IgD-negative memory B cell (primary cell): ENCODE measurements around the gene CTSL. TPM values are rescaled to one million over a fixed set of nuclear protein-coding genes. Genes with fewer than 3 reads are reported as not detected.
"Not testable (repeated sequence)": the region's sequence is repeated elsewhere in the genome, so short reads cannot be mapped to it uniquely, and the experiment has no call there.

Experiments used
- H3K27ac Mint-ChIP-seq, 3 donors: one replicate each; pipeline ENCODE4 v1.8.0; 2020 to 2022; ENCODE audit warnings: mild to moderate bottlenecking in 3 of 3, mixed read lengths in 3 of 3, moderate library complexity in 1 of 3
- H3K27me3 Mint-ChIP-seq: one replicate; pipeline ENCODE4 v1.8.0; 2021; ENCODE audit warnings: mixed read lengths
- H3K36me3 Mint-ChIP-seq: one replicate; pipeline ENCODE4 v1.8.0; 2020; ENCODE audit warnings: mild to moderate bottlenecking, mixed read lengths
- H3K4me1 Mint-ChIP-seq, 3 donors: one replicate each; pipeline ENCODE4 v1.8.0; 2020 to 2022; ENCODE audit warnings: mixed read lengths in 3 of 3, mild to moderate bottlenecking in 1 of 3
- H3K4me3 Mint-ChIP-seq, 4 donors: one replicate each; pipeline ENCODE4 v1.8.0; 2020 to 2022; ENCODE audit warnings: mild to moderate bottlenecking in 4 of 4, mixed read lengths in 4 of 4, moderate library complexity in 3 of 4
- H3K9me3 Mint-ChIP-seq, 3 donors: one replicate each; pipeline ENCODE4 v1.8.0; 2020 to 2021; ENCODE audit warnings: mixed read lengths in 3 of 3, mild to moderate bottlenecking in 1 of 3
- polyA plus RNA-seq: library from polyadenylated mRNA; unstranded; fragments of 300-500 nt; fragmentation: Illumina TruSeq; gene quantifications from one replicate; pipeline ENCODE4 v1.2.3, GENCODE V29; 2021

Gene CTSL
- polyA plus RNA-seq, 1 donor from 2014 or later = 1.4 TPM

- H3K27ac Mint-ChIP-seq = no peak overlapping the region
- H3K4me1 Mint-ChIP-seq = no peaks in the 10 kb centered on the region
- peaks cover 0 to 5% (median 2%) of the 10 kb centered on the region in 3 donors for H3K9me3 Mint-ChIP-seq
- H3K4me3 Mint-ChIP-seq = no peak overlapping the region
- no peaks in the 10 kb centered on the region for H3K36me3 Mint-ChIP-seq
- H3K27me3 Mint-ChIP-seq = peaks cover 4% of the 10 kb centered on the region
Measured at GRCh38 chr9:87749335-87750035, 23.6 kb downstream of the CTSL start.

GRCh38 chr9:87750726-87751125 is 24.8 kb downstream of the CTSL start:
- no peak overlapping the region for H3K27ac Mint-ChIP-seq
- peaks cover 1 to 5% (median 3%) of the 10 kb centered on the region in 3 donors for H3K9me3 Mint-ChIP-seq
- no peak overlapping the region for H3K4me3 Mint-ChIP-seq
- H3K4me1 Mint-ChIP-seq = no peaks in the 10 kb centered on the region
- no peaks in the 10 kb centered on the region for H3K36me3 Mint-ChIP-seq
- H3K27me3 Mint-ChIP-seq = peaks cover 4% of the 10 kb centered on the region

DNA sequence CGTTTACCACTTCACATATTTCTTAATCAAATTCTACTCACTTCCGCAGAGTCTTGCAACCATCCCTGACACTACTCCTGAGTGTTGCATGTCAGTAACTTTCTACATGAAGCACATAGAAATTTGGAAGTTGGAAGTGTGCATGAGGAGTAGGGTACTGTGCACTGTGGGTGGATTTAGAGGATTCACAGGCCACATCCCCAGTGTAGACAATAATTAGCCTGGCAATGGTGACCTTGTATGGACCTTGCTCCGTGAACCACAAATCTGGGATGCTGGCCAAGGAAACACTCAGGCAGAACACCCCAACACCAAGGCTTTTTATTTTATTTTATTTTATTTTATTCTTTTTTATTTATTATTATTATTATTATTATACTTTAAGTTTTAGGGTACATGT is 25.5 kb downstream of the CTSL start:
- Mint-ChIP-seq H3K36me3 (no peaks in the 10 kb centered on the region), H3K9me3 (peaks cover 1 to 5% (median 3%) of the 10 kb centered on the region in 3 donors), H3K4me3 (no peak overlapping the region), H3K27ac (no peak overlapping the region), H3K4me1 (no peaks in the 10 kb centered on the region), H3K27me3 (peaks cover 4% of the 10 kb centered on the region)

- Mint-ChIP-seq H3K9me3 (peaks cover 1 to 5% (median 3%) of the 10 kb centered on the region in 3 donors), H3K27ac (no peak overlapping the region), H3K36me3 (no peaks in the 10 kb centered on the region), H3K4me3 (no peak overlapping the region), H3K4me1 (no peaks in the 10 kb centered on the region), H3K27me3 (peaks cover 2% of the 10 kb centered on the region)
Measured at GRCh38 chr9:87751868-87752267, 25.9 kb downstream of the CTSL start.

DNA sequence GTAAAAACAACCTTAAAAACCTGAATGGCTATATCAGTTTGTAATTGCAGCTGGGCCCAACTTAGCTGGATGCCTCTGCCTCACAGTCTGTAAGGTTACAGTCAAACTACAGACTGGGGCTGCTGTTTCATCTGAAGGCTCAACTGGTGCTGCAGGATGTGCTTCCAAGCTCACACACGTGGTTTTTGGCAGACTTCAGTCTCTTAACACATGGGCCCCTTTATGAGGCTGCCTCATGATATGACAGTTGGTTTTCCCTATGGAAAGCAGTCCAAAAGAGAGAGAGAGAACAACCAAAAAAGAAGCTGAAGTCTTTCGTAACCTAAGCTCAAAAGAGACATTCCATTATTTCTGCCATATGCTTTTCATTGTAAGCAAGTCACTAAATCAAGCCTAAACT is 27.4 kb downstream of the CTSL start:
- H3K36me3 Mint-ChIP-seq = no peaks in the 10 kb centered on the region
- H3K9me3 Mint-ChIP-seq = peaks cover 1 to 5% (median 3%) of the 10 kb centered on the region in 3 donors
- no peak overlapping the region for H3K27ac Mint-ChIP-seq
- no peak overlapping the region for H3K4me3 Mint-ChIP-seq
- peaks cover 2% of the 10 kb centered on the region for H3K27me3 Mint-ChIP-seq
- no peaks in the 10 kb centered on the region for H3K4me1 Mint-ChIP-seq

GRCh38 chr9:87758330-87758729 is 32.4 kb downstream of the CTSL start:
- H3K27ac Mint-ChIP-seq, H3K4me3 Mint-ChIP-seq, H3K36me3 Mint-ChIP-seq, H3K9me3 Mint-ChIP-seq, H3K27me3 Mint-ChIP-seq, H3K4me1 Mint-ChIP-seq: not testable (repeated sequence)

GRCh38 chr9:87759980-87760379 is 34.1 kb downstream of the CTSL start:
- not testable (repeated sequence) for H3K36me3 Mint-ChIP-seq, H3K27me3 Mint-ChIP-seq, H3K4me3 Mint-ChIP-seq, H3K9me3 Mint-ChIP-seq, H3K27ac Mint-ChIP-seq, H3K4me1 Mint-ChIP-seq

DNA sequence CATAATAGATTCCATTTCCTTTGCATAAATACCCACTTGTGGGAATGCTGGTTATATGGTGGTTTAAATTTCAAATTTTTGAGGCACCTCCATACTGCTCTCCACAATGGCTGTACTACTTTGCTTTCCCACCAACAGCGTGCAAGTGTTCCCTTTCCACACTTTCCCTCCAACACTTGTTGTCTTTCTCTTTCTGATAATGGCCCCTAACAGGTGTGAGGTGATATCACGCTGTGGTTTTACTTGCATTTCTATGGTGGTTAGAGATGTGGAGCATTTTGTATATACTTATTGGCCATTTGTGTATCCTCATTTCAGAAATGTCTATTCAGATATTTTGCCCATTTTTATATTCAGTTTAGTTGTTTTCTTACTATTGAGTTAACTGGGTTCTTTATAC is 34.6 kb downstream of the CTSL start:
- peaks cover 0 to 6% (median 0%) of the 10 kb centered on the region in 3 donors for H3K9me3 Mint-ChIP-seq
- H3K27ac Mint-ChIP-seq = no peak overlapping the region
- H3K36me3 Mint-ChIP-seq = peaks cover under 1% of the 10 kb centered on the region
- H3K27me3 Mint-ChIP-seq = no peaks in the 10 kb centered on the region
- H3K4me1 Mint-ChIP-seq = no peaks in the 10 kb centered on the region
- H3K4me3 Mint-ChIP-seq = no peak overlapping the region

GRCh38 chr9:87763286-87763685 is 37.4 kb downstream of the CTSL start:
- Mint-ChIP-seq H3K27ac (no peak overlapping the region), H3K27me3 (no peaks in the 10 kb centered on the region), H3K9me3 (peaks cover 0 to 6% (median 0%) of the 10 kb centered on the region in 3 donors), H3K36me3 (peaks cover 2% of the 10 kb centered on the region), H3K4me1 (no peaks in the 10 kb centered on the region), H3K4me3 (no peak overlapping the region)

- Mint-ChIP-seq H3K27me3 (no peaks in the 10 kb centered on the region), H3K4me1 (no peaks in the 10 kb centered on the region), H3K27ac (no peak overlapping the region), H3K9me3 (peaks cover 0 to 7% (median 4%) of the 10 kb centered on the region in 3 donors), H3K36me3 (peaks cover 2% of the 10 kb centered on the region), H3K4me3 (no peak overlapping the region)
Measured at GRCh38 chr9:87765521-87765920, 39.6 kb downstream of the CTSL start.

- Mint-ChIP-seq H3K4me1 (no peaks in the 10 kb centered on the region), H3K27me3 (no peaks in the 10 kb centered on the region), H3K36me3 (peaks cover 2% of the 10 kb centered on the region), H3K4me3 (no peak overlapping the region), H3K9me3 (peaks cover 0 to 4% (median 2%) of the 10 kb centered on the region in 3 donors), H3K27ac (no peak overlapping the region)
Measured at GRCh38 chr9:87766697-87767096, 40.8 kb downstream of the CTSL start.

- H3K27me3 Mint-ChIP-seq = peaks cover 3% of the 10 kb centered on the region
- H3K27ac Mint-ChIP-seq = no peak overlapping the region
- no peaks in the 10 kb centered on the region for H3K36me3 Mint-ChIP-seq
- no peak overlapping the region for H3K4me3 Mint-ChIP-seq
- no peaks in the 10 kb centered on the region for H3K4me1 Mint-ChIP-seq
- H3K9me3 Mint-ChIP-seq = peaks cover 0 to 4% (median 4%) of the 10 kb centered on the region in 3 donors
Measured at GRCh38 chr9:87770616-87771315, 44.8 kb downstream of the CTSL start.

DNA sequence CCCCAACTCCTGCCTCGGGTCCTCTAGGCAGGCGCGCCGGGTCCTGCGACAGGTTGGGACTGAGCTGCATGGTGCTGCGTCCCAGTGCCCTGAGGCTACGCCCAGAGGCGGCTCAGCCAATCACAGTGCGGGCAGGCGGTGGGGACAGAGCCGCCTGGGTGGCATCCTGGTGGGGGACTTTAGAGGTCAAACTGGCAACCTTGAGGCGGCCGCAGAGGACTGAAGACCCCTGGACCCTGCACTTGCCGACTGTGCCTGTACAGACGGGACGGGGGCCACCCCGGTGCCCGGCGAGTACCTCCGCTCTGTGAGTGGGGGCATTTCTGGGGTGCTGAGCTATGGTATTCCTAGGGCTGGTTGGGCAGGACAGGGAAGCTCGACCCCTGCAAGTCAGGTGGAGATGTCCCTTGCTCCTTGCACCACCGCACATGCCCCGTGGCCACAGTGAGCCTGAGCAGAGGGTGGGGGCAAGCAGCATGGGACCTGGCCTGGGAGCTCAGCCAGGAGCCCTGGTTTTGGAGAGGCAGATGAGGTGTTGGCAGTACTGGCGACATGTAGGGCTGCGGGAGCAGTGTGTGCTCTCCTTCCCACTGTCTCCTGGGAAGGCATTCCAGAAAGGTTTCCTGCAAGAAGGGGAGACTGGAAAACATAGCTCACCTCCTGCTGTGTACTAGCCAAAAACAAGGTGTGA is 45.5 kb downstream of the CTSL start:
- Mint-ChIP-seq H3K4me1 (no peaks in the 10 kb centered on the region), H3K4me3 (no peak overlapping the region), H3K27ac (no peak overlapping the region), H3K36me3 (no peaks in the 10 kb centered on the region), H3K9me3 (peaks cover 0 to 4% (median 4%) of the 10 kb centered on the region in 3 donors), H3K27me3 (peaks cover 3% of the 10 kb centered on the region)

GRCh38 chr9:87776481-87777379 is 50.8 kb downstream of the CTSL start:
- peaks cover 0 to 2% (median 2%) of the 10 kb centered on the region in 3 donors for H3K9me3 Mint-ChIP-seq
- no peaks in the 10 kb centered on the region for H3K4me1 Mint-ChIP-seq
- peaks cover 4% of the 10 kb centered on the region for H3K27me3 Mint-ChIP-seq
- H3K4me3 Mint-ChIP-seq = peak overlapping the region in 1 of 4 donors; percentile 14
- H3K27ac Mint-ChIP-seq = no peak overlapping the region
- no peaks in the 10 kb centered on the region for H3K36me3 Mint-ChIP-seq

DNA sequence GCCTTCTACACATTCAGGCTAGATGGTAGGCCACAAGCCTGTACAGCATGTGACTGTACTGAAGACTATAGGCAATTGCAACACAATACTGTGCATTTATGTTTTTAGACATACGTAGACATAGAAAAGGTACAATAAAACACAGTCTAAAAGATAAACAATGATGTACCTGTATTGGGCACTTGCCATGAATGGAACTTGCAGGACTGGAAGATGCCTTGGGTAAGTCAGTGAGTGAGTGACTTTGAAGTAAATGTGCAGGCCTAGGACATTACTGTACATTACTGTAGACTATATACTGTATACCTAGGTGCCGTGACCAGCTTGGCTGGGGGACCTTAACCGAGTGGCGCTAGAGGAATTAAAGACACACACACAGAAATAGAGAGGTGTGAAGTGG is 53.1 kb downstream of the CTSL start:
- H3K9me3 Mint-ChIP-seq = peaks cover 2 to 4% (median 3%) of the 10 kb centered on the region in 3 donors
- no peak overlapping the region for H3K27ac Mint-ChIP-seq
- H3K4me1 Mint-ChIP-seq = no peaks in the 10 kb centered on the region
- no peak overlapping the region for H3K4me3 Mint-ChIP-seq
- H3K36me3 Mint-ChIP-seq = no peaks in the 10 kb centered on the region
- peaks cover 4% of the 10 kb centered on the region for H3K27me3 Mint-ChIP-seq
